ENCODE measurements around the gene CBX6.

- TF ChIP-seq YY1 (tag by site-specific recombination; IDR thresholded peaks at IDR 0.05) (no peak), ZNF561 (tag by site-specific recombination; IDR thresholded peaks at IDR 0.05; ENCODE audit: borderline replicate concordance) (no peak), PBX3 (CRISPR knock-in tag; IDR thresholded peaks at IDR 0.05) (no peak), ZNF121 (tag by site-specific recombination; IDR thresholded peaks at IDR 0.05) (no peak), CTCF (tag by site-specific recombination; IDR thresholded peaks at IDR 0.05) (no peak), ZNF830 (tag by site-specific recombination; IDR thresholded peaks at IDR 0.05; ENCODE audit: low read depth) (no peak), ZNF645 (tag by site-specific recombination; IDR thresholded peaks at IDR 0.05) (no peak), ZNF24 (tag by site-specific recombination; IDR thresholded peaks at IDR 0.05) (no peak), ZBTB17 (tag by site-specific recombination; IDR thresholded peaks at IDR 0.05) (no peak), ZNF433 (tag by site-specific recombination; IDR thresholded peaks at IDR 0.05; ENCODE audit: low read depth) (no peak), ZNF184 (tag by site-specific recombination; IDR thresholded peaks at IDR 0.05) (no peak)
Observed at GRCh38 chr22:38849811-38850210, 22.2 kb downstream of the CBX6 start.

Measured in HEK293 (cell line).